Activated CD4-positive, alpha-beta T cell treated with anti-CD3 and anti-CD28 coated beads for 36 hours (primary cell): Measurements from ENCODE around the gene HOXA4. TPM values are rescaled to one million over a fixed set of nuclear protein-coding genes. Genes with fewer than 3 reads are reported as not detected.

Experiments used
- ATAC-seq: fragments of 200-7000 bp; cut with Tn5 transposase; one replicate; pipeline ENCODE4 v1.10.0; 2021; ENCODE audit warnings: mild to moderate bottlenecking, moderate library complexity
- CTCF ChIA-PET: fragments of 350-600 bp; sonication (Branson Sonifier 250); formaldehyde crosslinking; loops from one replicate; lab custom pipeline; 2021; ENCODE audit warnings: antibody characterized with exemption; lab: Charles Lee
- POLR2A ChIA-PET: fragments of 350-600 bp; sonication (Branson Sonifier 250); formaldehyde crosslinking; loops from one replicate; lab custom pipeline; 2021; ENCODE audit warnings: antibody characterized with exemption, inconsistent platforms; lab: Charles Lee
- DNase-seq: peaks from one replicate; pipeline ENCODE4 v3.0.0-alpha.2; 2020
- H3K27ac Mint-ChIP-seq: one replicate; pipeline ENCODE4 v1.8.0; 2021; ENCODE audit warnings: mixed read lengths
- H3K27me3 Mint-ChIP-seq: one replicate; pipeline ENCODE4 v1.8.0; 2021; ENCODE audit warnings: mixed read lengths
- H3K36me3 Mint-ChIP-seq: one replicate; pipeline ENCODE4 v1.8.0; 2021; ENCODE audit warnings: low read depth, mixed read lengths
- H3K4me1 Mint-ChIP-seq: one replicate; pipeline ENCODE4 v1.8.0; 2021; ENCODE audit warnings: mixed read lengths
- H3K4me3 Mint-ChIP-seq: one replicate; pipeline ENCODE4 v1.8.0; 2021; ENCODE audit warnings: mild to moderate bottlenecking, moderate library complexity, mixed read lengths
- H3K9me3 Mint-ChIP-seq: one replicate; pipeline ENCODE4 v1.8.0; 2021; ENCODE audit warnings: low read depth, mixed read lengths
- intact Hi-C, 2 experiments: fragments of 100-400 bp; cut with DNase I in 1 of 2; cut with micrococcal nuclease in 1 of 2; formaldehyde crosslinking; loops; one replicate each; pipeline versions ENCODE4 v1.14.2 to v1.15.1; 2022 to 2024; cut with DNase I, micrococcal nuclease
- total RNA-seq, 2 experiments: library from RNA; stranded (reverse); gene quantifications; one replicate each; pipeline ENCODE4 v1.2.3, GENCODE V29; 2021

Gene HOXA4
- total RNA-seq, 2 experiments from 2014 or later, result 0.25 TPM; not detected in 1

- Mint-ChIP-seq H3K27me3 (peaks cover 83% of the 10 kb centered on the region), H3K9me3 (no peaks in the 10 kb centered on the region), H3K27ac (no peak overlapping the region), H3K4me3 (peak overlapping the region; percentile 70), H3K36me3 (no peaks in the 10 kb centered on the region), H3K4me1 (peaks cover 34% of the 10 kb centered on the region)
- CTCF ChIA-PET, result interaction anchor here (0.6 to 1.3 kb wide), 6 partner anchors 7 to 980 kb away, joined by 3 to 5 read pairs (median 3); no protein-coding TSS in a partner anchor
- POLR2A ChIA-PET, result no interaction called here
- peak; percentile 21 for DNase-seq
- no peak for ATAC-seq
- intact Hi-C loops, result loop anchor here (2.0 to 10.0 kb wide), 8 partner anchors 34 to 1236 kb away; partner anchors contain the start of genes EVX1 (in 1 of the 2), HOXA4 (in 1 of the 2), HOXA7 (in 1 of the 2) and SKAP2 (in 1 of the 2)
Measured at GRCh38 chr7:27097686-27098577, 32.6 kb downstream of the HOXA4 start.

GRCh38 chr7:27096768-27097514 is 33.6 kb downstream of the HOXA4 start:
- H3K27me3 Mint-ChIP-seq, result peaks cover 84% of the 10 kb centered on the region
- intact Hi-C loops, result loop anchor here (1.0 to 10.0 kb wide), 10 partner anchors 35 to 1235 kb away; partner anchors contain the start of genes SKAP2 (in 2 of the 2), EVX1 (in 1 of the 2), HOXA4 (in 1 of the 2) and HOXA7 (in 1 of the 2)
- peaks cover 26% of the 10 kb centered on the region for H3K4me1 Mint-ChIP-seq
- no peaks in the 10 kb centered on the region for H3K9me3 Mint-ChIP-seq
- H3K27ac Mint-ChIP-seq, result peak overlapping the region; percentile 38
- ATAC-seq, result no peak
- peak; percentile 11 for DNase-seq
- H3K36me3 Mint-ChIP-seq, result no peaks in the 10 kb centered on the region
- H3K4me3 Mint-ChIP-seq, result peak overlapping the region; percentile 70
- POLR2A ChIA-PET, result no interaction called here
- CTCF ChIA-PET, result interaction anchor here (0.7 to 1.3 kb wide), 5 partner anchors 52 to 145 kb away, joined by 3 to 5 read pairs (median 4); no protein-coding TSS in a partner anchor

- H3K27me3 Mint-ChIP-seq, result peaks cover 84% of the 10 kb centered on the region
- DNase-seq (peak; percentile 85), ATAC-seq (peak; percentile 91)
- ChIA-PET POLR2A (no interaction called here), CTCF (interaction anchor here (0.7 to 1.3 kb wide), 5 partner anchors 53 to 146 kb away, joined by 3 to 5 read pairs (median 4); no protein-coding TSS in a partner anchor)
- peak within 1 kb of the TSS; percentile 70 for H3K4me3 Mint-ChIP-seq
- intact Hi-C loops, result loop anchor here (1.0 to 10.0 kb wide), 10 partner anchors 36 to 1234 kb away; partner anchors contain the start of genes SKAP2 (in 2 of the 2), EVX1 (in 1 of the 2), HOXA4 (in 1 of the 2) and HOXA7 (in 1 of the 2)
- H3K4me1 Mint-ChIP-seq, result peaks cover 23% of the 10 kb centered on the region
- no peaks in the 10 kb centered on the region for H3K36me3 Mint-ChIP-seq
- no peaks in the 10 kb centered on the region for H3K9me3 Mint-ChIP-seq
- H3K27ac Mint-ChIP-seq, result peak within 1 kb of the TSS; percentile 5
Measured at GRCh38 chr7:27095897-27096767, 34.4 kb downstream of the HOXA4 start, which contains the start of gene HOXA1. HOXA1 (minus strand) TSS chr7:27096000; CDS start chr7:27095912, 88 bp downstream.

- DNase-seq (peak; percentile 24), ATAC-seq (no peak)
- POLR2A ChIA-PET, result no interaction called here
- intact Hi-C loops, result loop anchor here (5.0 to 10.0 kb wide), 7 partner anchors 37 to 1233 kb away; partner anchors contain the start of genes EVX1 (in 1 of the 2), HOXA4 (in 1 of the 2), HOXA7 (in 1 of the 2) and SKAP2 (in 1 of the 2)
- H3K4me1 Mint-ChIP-seq, result peaks cover 23% of the 10 kb centered on the region
- no peaks in the 10 kb centered on the region for H3K36me3 Mint-ChIP-seq
- CTCF ChIA-PET, result interaction anchor here (0.9 to 1.0 kb wide), 3 partner anchors 10 to 64 kb away, joined by 3 to 4 read pairs (median 3); no protein-coding TSS in a partner anchor
- no peaks in the 10 kb centered on the region for H3K9me3 Mint-ChIP-seq
- H3K27me3 Mint-ChIP-seq, result peaks cover 81% of the 10 kb centered on the region
- peak overlapping the region; percentile 5 for H3K27ac Mint-ChIP-seq
- peak overlapping the region; percentile 70 for H3K4me3 Mint-ChIP-seq
Measured at GRCh38 chr7:27095050-27095896, 35.3 kb downstream of the HOXA4 start.

- ChIA-PET POLR2A (no interaction called here), CTCF (interaction anchor here (0.9 to 1.0 kb wide), 3 partner anchors 9 to 65 kb away, joined by 3 to 4 read pairs (median 3); no protein-coding TSS in a partner anchor)
- intact Hi-C loops, result loop anchor here (5.0 to 10.0 kb wide), 7 partner anchors 38 to 1232 kb away; partner anchors contain the start of genes EVX1 (in 1 of the 2), HOXA4 (in 1 of the 2), HOXA7 (in 1 of the 2) and SKAP2 (in 1 of the 2)
- H3K9me3 Mint-ChIP-seq, result no peaks in the 10 kb centered on the region
- H3K36me3 Mint-ChIP-seq, result no peaks in the 10 kb centered on the region
- H3K4me1 Mint-ChIP-seq, result peaks cover 23% of the 10 kb centered on the region
- no peak overlapping the region for H3K27ac Mint-ChIP-seq
- H3K4me3 Mint-ChIP-seq, result no peak overlapping the region
- peaks cover 82% of the 10 kb centered on the region for H3K27me3 Mint-ChIP-seq
- DNase-seq (no peak), ATAC-seq (no peak)
Measured at GRCh38 chr7:27094304-27095049, 36.1 kb downstream of the HOXA4 start.

GRCh38 chr7:27093184-27093895 is 37.2 kb downstream of the HOXA4 start:
- intact Hi-C loops, result loop anchor here in 1 of 2 experiments (10.0 kb wide), 1 partner anchor 719 kb away; no protein-coding TSS in a partner anchor
- H3K9me3 Mint-ChIP-seq, result no peaks in the 10 kb centered on the region
- H3K4me1 Mint-ChIP-seq, result peaks cover 21% of the 10 kb centered on the region
- H3K4me3 Mint-ChIP-seq, result no peak overlapping the region
- no peak for ATAC-seq
- DNase-seq, result no peak
- no peaks in the 10 kb centered on the region for H3K36me3 Mint-ChIP-seq
- POLR2A ChIA-PET, result no interaction called here
- no peak overlapping the region for H3K27ac Mint-ChIP-seq
- CTCF ChIA-PET, result interaction anchor here (0.7 to 1.3 kb wide), 3 partner anchors 9 to 69 kb away, joined by 3 to 4 read pairs (median 3); no protein-coding TSS in a partner anchor
- H3K27me3 Mint-ChIP-seq, result peaks cover 81% of the 10 kb centered on the region

- Mint-ChIP-seq H3K36me3 (no peaks in the 10 kb centered on the region), H3K9me3 (no peaks in the 10 kb centered on the region), H3K4me3 (no peak overlapping the region), H3K27me3 (peaks cover 79% of the 10 kb centered on the region), H3K4me1 (peaks cover 21% of the 10 kb centered on the region), H3K27ac (no peak overlapping the region)
- no peak for ATAC-seq
- CTCF ChIA-PET, result interaction anchor here (0.6 to 1.3 kb wide), 4 partner anchors 9 to 70 kb away, joined by 3 to 4 read pairs (median 3); no protein-coding TSS in a partner anchor
- no peak for DNase-seq
- intact Hi-C loops, result loop anchor here in 1 of 2 experiments (10.0 kb wide), 1 partner anchor 718 kb away; no protein-coding TSS in a partner anchor
- POLR2A ChIA-PET, result no interaction called here
Measured at GRCh38 chr7:27092819-27093110, 37.8 kb downstream of the HOXA4 start.

GRCh38 chr7:27091941-27092818 is 38.4 kb downstream of the HOXA4 start:
- DNase-seq (no peak), ATAC-seq (no peak)
- ChIA-PET CTCF (interaction anchor here (0.6 to 1.3 kb wide), 4 partner anchors 9 to 69 kb away, joined by 3 to 4 read pairs (median 4); no protein-coding TSS in a partner anchor), POLR2A (no interaction called here)
- peaks cover 20% of the 10 kb centered on the region for H3K4me1 Mint-ChIP-seq
- H3K27me3 Mint-ChIP-seq, result peaks cover 79% of the 10 kb centered on the region
- intact Hi-C loops, result loop anchor here in 1 of 2 experiments (10.0 kb wide), 1 partner anchor 717 kb away; no protein-coding TSS in a partner anchor
- H3K4me3 Mint-ChIP-seq, result no peak overlapping the region
- H3K9me3 Mint-ChIP-seq, result no peaks in the 10 kb centered on the region
- H3K36me3 Mint-ChIP-seq, result no peaks in the 10 kb centered on the region
- H3K27ac Mint-ChIP-seq, result no peak overlapping the region
